GM19468 (cell line): ENCODE results near the gene SYNE2.

ENCODE experiments used
- ATAC-seq: cut with Tn5 transposase; IDR thresholded peaks from one replicate; pipeline ENCODE4 v1.9.1; 2021; ENCODE audit warnings: mild to moderate bottlenecking, moderate library complexity, moderate number of reproducible peaks; ENCODE audit not compliant: unreplicated experiment; ENCODE audit errors: extremely low read depth

SYNE2 gene

DNA sequence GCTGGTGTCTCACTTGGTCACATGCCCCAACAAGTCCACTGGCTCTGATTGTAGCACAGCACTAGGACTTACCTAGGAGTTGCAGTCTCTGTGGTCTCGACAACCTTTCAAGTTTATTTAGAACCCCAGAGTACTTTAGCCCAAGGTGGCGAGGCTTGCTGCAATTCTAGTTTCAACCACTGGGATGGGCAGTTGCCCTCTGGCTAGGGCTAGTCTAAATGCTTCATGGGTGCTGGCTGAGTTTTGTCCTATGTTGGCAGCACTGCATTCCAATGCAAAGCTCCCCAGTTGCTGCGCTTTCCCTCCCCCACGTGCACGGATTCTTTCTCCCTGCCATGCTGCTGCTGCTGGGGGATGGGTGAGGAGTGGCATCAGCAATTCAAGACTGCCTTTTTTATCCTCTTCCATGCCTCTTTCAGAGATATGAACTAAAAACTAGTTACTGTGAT is 207.9 kb downstream of the SYNE2 start:
- ATAC-seq = no peak

DNA sequence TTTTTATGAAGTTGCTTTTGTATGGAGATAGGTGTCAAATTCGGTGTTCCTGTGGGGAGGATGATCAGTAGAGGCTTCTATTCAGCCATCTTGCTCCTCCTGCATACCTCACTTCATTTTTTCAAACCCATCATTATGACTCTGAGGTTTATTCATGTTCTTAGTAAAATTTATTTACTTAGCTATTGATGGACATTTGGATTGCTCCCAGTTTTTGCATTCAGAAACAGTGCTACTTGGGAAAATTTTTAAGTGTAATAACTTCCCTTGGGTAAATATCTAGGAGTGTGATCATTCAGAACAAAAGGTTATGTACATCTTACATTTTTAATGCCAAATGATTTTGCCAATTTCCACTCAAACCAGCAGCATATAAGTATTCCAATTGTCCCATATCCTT is 208.3 kb downstream of the SYNE2 start:
- no peak for ATAC-seq

DNA sequence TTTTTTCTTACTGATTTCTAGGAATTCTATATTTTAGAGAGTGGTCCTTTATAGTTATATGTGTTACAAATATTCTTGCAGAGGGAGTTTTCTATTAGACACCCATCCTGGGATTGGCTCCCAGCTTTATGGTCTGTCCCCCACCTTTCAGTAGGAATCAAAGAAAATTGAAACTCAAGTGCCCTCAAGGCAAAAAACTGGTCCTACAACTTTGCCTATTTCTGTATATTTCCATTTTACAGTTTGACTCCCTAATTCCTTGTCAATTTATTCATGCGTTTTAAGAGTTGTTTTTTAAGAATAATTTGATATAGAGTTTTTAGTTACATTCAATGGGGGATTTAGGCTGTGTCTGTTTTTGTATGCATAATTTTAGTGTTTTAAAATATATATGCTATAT is 208.9 kb downstream of the SYNE2 start:
- no peak for ATAC-seq

- no peak for ATAC-seq
These were observed 209.7 kb downstream of the SYNE2 start for GRCh38 chr14:64062381-64063115.

GRCh38 chr14:64064447-64064846 is 211.6 kb downstream of the SYNE2 start:
- ATAC-seq = no peak

DNA sequence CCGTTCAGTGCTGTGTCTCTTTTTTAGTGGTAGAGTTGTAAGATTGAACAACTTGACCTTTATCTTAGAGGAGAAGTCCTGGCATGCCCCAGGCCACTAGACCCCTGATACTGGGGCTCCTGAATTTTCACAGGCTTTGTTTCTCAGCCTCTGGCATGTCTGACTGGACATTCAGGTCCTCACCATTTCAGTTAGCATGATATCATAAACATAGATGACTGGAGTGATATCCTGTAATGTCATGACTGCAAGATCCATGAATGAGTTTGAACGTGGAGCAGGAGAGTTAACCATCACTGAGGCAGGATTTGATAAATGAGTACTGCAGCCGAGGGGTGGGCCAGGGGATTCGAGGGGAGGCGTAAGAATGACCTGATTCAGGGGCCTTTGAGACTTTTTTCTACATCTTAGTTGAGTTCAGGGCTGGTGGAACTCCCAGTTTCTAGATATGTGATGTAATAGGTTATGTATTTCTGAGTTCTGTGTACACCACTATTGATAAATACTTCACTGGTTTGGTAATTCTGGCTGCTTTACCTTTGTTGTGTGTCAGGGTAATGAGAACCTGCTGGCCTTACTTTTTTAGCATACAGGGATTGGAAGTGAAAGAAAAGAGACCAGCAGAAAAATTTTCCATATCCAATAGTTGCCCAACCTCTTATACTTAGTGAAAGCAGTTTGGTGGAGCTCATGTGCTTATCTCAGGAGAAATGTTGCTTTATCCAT is 217.0 kb downstream of the SYNE2 start:
- ATAC-seq = no peak

- no peak for ATAC-seq
These were observed 222.3 kb downstream of the SYNE2 start for GRCh38 chr14:64074961-64075612.

DNA sequence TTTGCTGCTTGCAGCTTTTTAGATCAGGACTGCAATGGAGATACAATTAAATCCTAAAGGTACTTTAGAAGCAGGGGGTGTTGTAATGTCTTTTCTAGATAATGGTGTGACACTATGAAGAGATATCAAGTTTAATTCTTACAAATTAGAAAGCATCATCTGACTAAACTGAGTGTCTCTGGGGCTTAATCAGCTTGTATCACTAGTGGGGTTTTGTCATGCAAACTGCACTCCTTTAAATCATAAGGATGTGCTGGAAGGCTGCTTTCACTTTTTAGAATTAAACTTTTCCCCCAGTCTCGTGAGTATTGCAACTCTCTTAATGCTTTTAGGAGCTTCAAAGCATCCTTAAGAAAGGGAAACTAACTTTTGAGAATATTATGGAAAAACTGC is 222.8 kb downstream of the SYNE2 start:
- no peak for ATAC-seq

DNA sequence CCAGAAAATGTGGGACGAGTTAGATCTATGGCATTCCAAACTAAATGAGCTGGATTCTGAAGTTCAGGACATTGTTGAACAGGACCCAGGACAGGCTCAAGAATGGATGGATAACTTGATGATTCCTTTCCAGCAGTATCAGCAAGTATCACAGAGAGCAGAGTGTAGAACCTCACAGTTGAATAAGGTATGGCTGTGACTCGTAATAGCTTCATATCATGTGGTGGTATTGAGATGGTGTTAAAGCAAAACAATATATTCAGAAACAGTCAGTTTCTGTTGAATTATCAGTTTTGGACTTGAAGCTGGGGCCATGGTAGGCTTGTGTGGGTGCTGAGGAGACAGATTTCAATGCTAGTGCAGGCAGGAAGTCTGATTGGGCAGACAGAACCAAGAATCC is 227.6 kb downstream of the SYNE2 start:
- ATAC-seq = no peak

DNA sequence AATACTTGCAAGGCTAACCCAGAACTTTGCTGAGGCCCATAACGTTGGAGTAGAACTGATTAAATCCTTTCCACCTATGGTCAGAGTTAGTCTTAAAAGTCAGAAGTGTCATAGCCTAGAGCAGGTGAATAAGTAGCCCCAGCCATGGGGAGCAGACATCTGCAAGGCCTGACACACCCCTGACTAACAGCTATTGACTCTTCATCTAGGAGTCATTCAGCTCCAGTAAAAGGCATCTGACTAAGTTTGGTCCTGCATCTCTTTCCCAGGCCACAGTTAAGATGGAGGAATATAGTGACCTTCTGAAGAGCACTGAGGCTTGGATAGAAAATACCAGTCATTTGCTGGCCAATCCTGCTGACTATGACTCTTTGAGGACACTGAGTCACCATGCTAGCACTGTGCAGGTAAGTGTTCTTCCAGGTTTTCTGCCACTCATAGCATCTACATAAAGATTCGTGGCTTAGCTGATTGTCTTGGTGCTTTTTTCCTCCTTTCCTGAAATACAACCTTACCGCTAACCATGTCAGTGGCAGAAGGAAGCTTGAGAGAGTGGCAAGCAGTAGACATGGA is 228.5 kb downstream of the SYNE2 start:
- ATAC-seq = no peak

GRCh38 chr14:64082837-64083236 is 230.0 kb downstream of the SYNE2 start:
- ATAC-seq = no peak

DNA sequence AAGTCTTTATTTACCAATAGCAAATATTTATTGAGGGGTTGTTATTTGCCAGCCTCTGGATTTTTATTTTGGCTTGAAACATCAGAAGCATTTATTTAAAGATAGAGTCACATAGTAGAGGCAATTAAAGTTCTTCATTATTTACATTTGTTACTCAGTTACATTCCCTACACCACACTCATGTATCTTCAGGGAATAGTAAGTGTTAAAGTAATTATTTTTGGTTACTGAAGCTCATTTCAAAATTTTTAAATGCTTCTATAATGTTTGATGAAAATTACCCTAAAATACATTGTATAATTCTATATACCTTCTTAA is 235.8 kb downstream of the SYNE2 start:
- no peak for ATAC-seq

DNA sequence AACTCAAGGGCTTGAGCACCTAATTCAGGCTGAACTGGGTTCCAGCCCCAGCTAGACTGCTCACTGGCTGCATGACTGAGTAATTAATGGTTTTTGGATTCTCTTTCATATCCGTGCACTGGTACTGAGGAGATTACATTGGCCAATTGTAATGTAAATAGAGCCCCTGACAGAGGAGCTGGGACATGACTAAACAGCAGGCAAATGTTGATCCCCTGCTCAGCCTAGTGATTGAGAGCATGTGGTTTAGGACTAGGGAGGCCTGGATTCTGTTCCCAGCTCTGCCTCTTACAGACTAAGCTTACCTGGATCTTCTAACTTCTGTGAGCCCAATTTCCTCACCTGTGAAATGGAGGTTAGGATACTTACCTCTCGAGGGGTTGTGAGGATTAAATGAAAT is 237.1 kb downstream of the SYNE2 start:
- no peak for ATAC-seq

GRCh38 chr14:64091217-64091616 is 238.4 kb downstream of the SYNE2 start:
- no peak for ATAC-seq

DNA sequence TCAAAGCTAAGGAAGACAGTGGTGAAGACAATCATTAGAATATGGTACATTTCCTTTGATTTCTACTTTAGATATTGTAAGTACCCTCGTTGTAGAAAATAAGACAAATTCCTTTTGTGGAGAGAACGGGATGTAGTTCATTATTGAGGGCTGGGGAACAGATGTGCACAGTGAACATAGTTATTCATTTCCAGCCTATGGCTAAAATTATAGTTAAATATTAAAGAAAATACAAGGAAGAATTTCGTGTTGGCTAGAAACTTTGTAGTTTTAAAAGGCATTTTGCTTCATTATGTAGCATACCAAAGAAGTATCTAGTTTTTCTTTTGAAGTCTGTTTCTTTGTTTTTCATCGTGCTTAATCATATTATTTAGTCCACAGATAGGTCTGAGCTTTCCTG is 239.5 kb downstream of the SYNE2 start:
- no peak for ATAC-seq

GRCh38 chr14:64092940-64093339 is 240.1 kb downstream of the SYNE2 start:
- ATAC-seq = no peak

DNA sequence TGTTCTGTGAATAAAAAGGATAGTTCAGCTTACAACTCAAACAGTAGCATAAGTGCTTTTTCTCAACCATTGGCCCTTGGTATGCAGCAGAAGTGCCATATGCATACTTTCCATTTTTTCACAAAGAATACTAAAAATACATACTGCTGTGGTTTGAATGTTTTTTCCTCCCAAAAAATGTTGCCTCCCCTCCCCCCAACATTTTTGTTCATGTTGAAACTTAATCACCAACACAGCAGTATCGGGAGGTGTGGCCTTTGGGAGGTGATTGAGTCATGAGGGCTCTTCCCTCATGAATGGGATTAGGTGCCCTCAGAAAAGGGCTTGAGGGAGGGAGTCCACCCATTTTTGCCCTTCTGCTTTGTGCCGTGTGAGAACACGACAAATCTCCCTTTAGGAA is 242.8 kb downstream of the SYNE2 start:
- no peak for ATAC-seq

- ATAC-seq = no peak
These were observed 245.3 kb downstream of the SYNE2 start for GRCh38 chr14:64098120-64098519.

DNA sequence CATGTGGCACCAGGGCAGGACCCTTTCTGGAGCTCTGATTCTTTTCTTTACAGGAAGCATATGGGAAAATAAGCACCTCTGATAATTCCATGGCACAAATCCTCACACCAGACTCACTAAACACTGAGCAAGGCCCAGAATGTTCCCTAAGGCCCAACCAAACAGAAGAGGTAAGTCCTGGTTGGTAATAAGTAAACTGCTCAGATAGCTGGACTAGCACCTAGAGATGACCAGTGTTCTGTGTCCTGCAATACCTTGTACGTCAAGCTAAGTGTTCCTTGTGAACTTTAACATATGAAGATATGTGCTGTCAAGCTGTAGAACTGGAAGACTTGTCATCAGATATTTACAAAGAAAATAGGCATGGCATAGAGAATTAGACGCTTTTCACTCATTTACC is 254.6 kb downstream of the SYNE2 start:
- ATAC-seq = no peak

GRCh38 chr14:64109819-64110554 is 257.2 kb downstream of the SYNE2 start:
- no peak for ATAC-seq
